Measurements from ENCODE around the gene ID1. TPM values are rescaled to one million over a fixed set of nuclear protein-coding genes. Genes with fewer than 3 reads are reported as not detected.

Gene ID1
- total and polyA plus RNA-seq, 2 of the 13 experiments (the other 11 are each of a cell fraction or from before 2014, with no cell fraction given): 320 to 419 TPM

DNA sequence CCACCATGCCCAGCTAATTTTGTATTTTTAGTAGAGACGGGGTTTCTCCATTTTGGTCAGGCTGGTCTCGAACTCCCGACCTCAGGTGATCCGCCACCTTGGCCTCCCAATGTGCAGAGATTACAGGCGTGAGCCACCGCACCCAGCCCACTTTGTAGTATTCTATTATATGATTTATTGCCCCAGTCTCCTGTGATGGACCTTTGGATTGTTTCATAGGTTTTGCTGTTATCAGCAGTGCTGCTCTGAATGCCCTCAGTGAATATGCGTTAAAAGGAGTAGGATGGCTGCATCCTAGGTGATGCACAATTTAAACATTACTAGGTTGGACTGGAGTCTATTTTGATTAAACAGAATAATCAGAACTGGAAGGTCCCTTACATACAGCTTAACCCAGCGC is 10.3 kb downstream of the ID1 start:
- Histone ChIP-seq H3K4me3 (replicated peaks in 1 of 3; ENCODE audit: insufficient read depth in 1 of 3, low read depth in 2 of 3, low read length in 3 of 3) (no peak overlapping the region), H3K4me2 (ENCODE audit: low read depth, low read length) (no peak overlapping the region), H3K36me3 (replicated peaks in 1 of 2; ENCODE audit: control insufficient read depth in 1 of 2, insufficient read depth in 2 of 2, low read length in 2 of 2) (no peaks in the 10 kb centered on the region), H3K9ac (ENCODE audit: insufficient read depth, low read depth, low read length) (no peak overlapping the region), H3K79me2 (ENCODE audit: insufficient read depth, low read length) (no peaks in the 10 kb centered on the region), H2AFZ (ENCODE audit: low read length) (no peak overlapping the region), H4K20me1 (ENCODE audit: insufficient read depth, low read length) (no peaks in the 10 kb centered on the region), H3K9me3 (ENCODE audit: low read length) (no peaks in the 10 kb centered on the region), H3K27me3 (ENCODE audit: control insufficient read depth in 1 of 2, insufficient read depth in 2 of 2, low read length in 2 of 2) (no peaks in the 10 kb centered on the region), H3K4me1 (ENCODE audit: insufficient read depth, low read length) (peaks cover 58% of the 10 kb centered on the region), H3K27ac (ENCODE audit: extremely low read length, insufficient read depth, low read length) (no peak overlapping the region)
- in situ Hi-C loops (cut with HindIII; ENCODE audit: extremely low pct_ligation_motif_present, low pct_unique_long_range_greater_than_20kb) (no loop called here), intact Hi-C loops (cut with micrococcal nuclease; ENCODE audit: unreplicated experiment) (loop anchor here (10.0 kb wide), 1 partner anchor 101 kb away; the partner anchor contains the start of gene HM13)
- BruUV-seq (replicated peaks): no TSS peak
- TF ChIP-seq ZNF782 (CRISPR knock-in tag; IDR thresholded peaks at IDR 0.05; ENCODE audit: borderline replicate concordance) (no peak), MAF1 (CRISPR knock-in tag; IDR thresholded peaks at IDR 0.05; ENCODE audit: borderline replicate concordance) (no peak)
- TF ChIP-seq, protein P1, sequence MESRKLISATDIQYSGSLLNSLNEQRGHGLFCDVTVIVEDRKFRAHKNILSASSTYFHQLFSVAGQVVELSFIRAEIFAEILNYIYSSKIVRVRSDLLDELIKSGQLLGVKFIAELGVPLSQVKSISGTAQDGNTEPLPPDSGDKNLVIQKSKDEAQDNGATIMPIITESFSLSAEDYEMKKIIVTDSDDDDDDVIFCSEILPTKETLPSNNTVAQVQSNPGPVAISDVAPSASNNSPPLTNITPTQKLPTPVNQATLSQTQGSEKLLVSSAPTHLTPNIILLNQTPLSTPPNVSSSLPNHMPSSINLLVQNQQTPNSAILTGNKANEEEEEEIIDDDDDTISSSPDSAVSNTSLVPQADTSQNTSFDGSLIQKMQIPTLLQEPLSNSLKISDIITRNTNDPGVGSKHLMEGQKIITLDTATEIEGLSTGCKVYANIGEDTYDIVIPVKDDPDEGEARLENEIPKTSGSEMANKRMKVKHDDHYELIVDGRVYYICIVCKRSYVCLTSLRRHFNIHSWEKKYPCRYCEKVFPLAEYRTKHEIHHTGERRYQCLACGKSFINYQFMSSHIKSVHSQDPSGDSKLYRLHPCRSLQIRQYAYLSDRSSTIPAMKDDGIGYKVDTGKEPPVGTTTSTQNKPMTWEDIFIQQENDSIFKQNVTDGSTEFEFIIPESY (CRISPR knock-in tag; IDR thresholded peaks at IDR 0.05): 0 out of 2 replicates have a peak, but pooled peaks have one; percentile 27
- no peak for ATAC-seq
- DNase-seq (ENCODE audit: low spot score): no peak
- no peak for FAIRE-seq
- 67% methylated on average over 8 of the region's 8 CpGs for WGBS (ENCODE audit: low lambda C conversion rate)
- ChIA-PET CTCF (ENCODE audit: low intra/inter-chr PET ratio, low total read pairs) (interaction anchor here (0.9 to 8.3 kb wide), 3 partner anchors 45 to 56 kb away, joined by 3 to 454 read pairs (median 335); no protein-coding TSS in a partner anchor), POLR2A (interaction anchor here (0.9 to 1.4 kb wide), 2 partner anchors 42 to 52 kb away, joined by 3 to 4 read pairs; no protein-coding TSS in a partner anchor)

DNA sequence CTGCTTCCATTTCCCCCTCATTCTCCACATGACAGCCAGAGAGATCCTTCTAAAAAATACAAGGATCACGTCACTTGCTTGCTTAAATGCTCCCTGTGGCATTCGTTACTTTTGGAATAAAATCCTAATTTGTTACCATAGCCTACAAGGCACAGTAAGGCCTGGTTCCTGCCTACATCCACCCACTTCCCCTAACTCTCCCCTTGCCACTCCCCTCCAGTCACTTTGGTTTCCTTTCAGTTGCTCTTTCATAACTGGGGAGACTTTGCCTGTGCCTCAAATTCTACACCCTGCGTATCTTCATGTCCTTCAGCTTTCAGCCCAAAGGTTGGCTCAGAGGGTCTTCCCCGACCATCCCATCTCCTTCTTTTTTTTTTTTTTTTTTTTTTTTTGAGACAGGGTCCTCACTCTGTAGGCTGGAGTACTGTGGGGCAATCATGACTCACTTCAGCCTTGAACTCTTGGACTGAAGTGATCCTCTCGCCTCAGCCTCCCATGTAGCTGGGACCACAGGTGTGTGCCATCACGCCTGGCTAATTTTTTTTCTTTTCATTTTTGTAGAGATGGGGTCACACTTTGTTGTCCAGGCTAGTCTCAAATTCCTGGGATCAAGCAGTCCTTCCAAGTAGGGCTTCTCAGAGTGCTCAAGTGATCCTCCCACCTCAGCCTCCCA is 12.5 kb downstream of the ID1 start:
- no TSS peak for BruUV-seq (replicated peaks)
- in situ Hi-C loops (cut with HindIII; ENCODE audit: extremely low pct_ligation_motif_present, low pct_unique_long_range_greater_than_20kb): no loop called here
- intact Hi-C loops (cut with micrococcal nuclease; ENCODE audit: unreplicated experiment): loop anchor here (10.0 kb wide), 1 partner anchor 103 kb away; the partner anchor contains the start of gene HM13
- Histone ChIP-seq H2AFZ (ENCODE audit: low read length) (no peak overlapping the region), H3K9me3 (ENCODE audit: low read length) (no peaks in the 10 kb centered on the region), H3K4me2 (ENCODE audit: low read depth, low read length) (no peak overlapping the region), H3K27ac (ENCODE audit: extremely low read length, insufficient read depth, low read length) (no peak overlapping the region), H3K36me3 (replicated peaks in 1 of 2; ENCODE audit: control insufficient read depth in 1 of 2, insufficient read depth in 2 of 2, low read length in 2 of 2) (no peaks in the 10 kb centered on the region), H3K79me2 (ENCODE audit: insufficient read depth, low read length) (no peaks in the 10 kb centered on the region), H3K4me1 (ENCODE audit: insufficient read depth, low read length) (peaks cover 57% of the 10 kb centered on the region), H3K27me3 (ENCODE audit: control insufficient read depth in 1 of 2, insufficient read depth in 2 of 2, low read length in 2 of 2) (no peaks in the 10 kb centered on the region), H4K20me1 (ENCODE audit: insufficient read depth, low read length) (no peaks in the 10 kb centered on the region), H3K9ac (ENCODE audit: insufficient read depth, low read depth, low read length) (no peak overlapping the region), H3K4me3 (replicated peaks in 1 of 3; ENCODE audit: insufficient read depth in 1 of 3, low read depth in 2 of 3, low read length in 3 of 3) (no peak overlapping the region)
- CTCF ChIA-PET (ENCODE audit: low intra/inter-chr PET ratio, low total read pairs): no interaction called here
- no peak for FAIRE-seq
- DNase-seq (ENCODE audit: low spot score): no peak
- WGBS (ENCODE audit: low lambda C conversion rate): 43% methylated on average over 6 of the region's 6 CpGs
- no peak for ATAC-seq
- POLR2A ChIA-PET: interaction anchor here (0.9 to 1.4 kb wide), 4 partner anchors 11 to 105 kb away, joined by 3 to 7 read pairs (median 4); partner anchors contain the start of gene BCL2L1
- TF ChIP-seq HNF4A (CRISPR knock-in tag; IDR thresholded peaks at IDR 0.05) (peak; percentile 42; the same call in 1 of the 2 replicates), ZNF121 (CRISPR knock-in tag; IDR thresholded peaks at IDR 0.05) (peak; percentile 19; the same call in 1 of the 2 replicates), ZMAT3 (CRISPR knock-in tag; conservative IDR thresholded peaks at IDR 0.05) (no peak), XRCC5 (optimal IDR thresholded peaks at IDR 0.05; ENCODE audit: low read length) (no peak), ZNF460 (CRISPR knock-in tag; IDR thresholded peaks at IDR 0.05; ENCODE audit: borderline replicate concordance) (peak; percentile 81; the same call in 1 of the 2 replicates)
- TF ChIP-seq, protein P2, sequence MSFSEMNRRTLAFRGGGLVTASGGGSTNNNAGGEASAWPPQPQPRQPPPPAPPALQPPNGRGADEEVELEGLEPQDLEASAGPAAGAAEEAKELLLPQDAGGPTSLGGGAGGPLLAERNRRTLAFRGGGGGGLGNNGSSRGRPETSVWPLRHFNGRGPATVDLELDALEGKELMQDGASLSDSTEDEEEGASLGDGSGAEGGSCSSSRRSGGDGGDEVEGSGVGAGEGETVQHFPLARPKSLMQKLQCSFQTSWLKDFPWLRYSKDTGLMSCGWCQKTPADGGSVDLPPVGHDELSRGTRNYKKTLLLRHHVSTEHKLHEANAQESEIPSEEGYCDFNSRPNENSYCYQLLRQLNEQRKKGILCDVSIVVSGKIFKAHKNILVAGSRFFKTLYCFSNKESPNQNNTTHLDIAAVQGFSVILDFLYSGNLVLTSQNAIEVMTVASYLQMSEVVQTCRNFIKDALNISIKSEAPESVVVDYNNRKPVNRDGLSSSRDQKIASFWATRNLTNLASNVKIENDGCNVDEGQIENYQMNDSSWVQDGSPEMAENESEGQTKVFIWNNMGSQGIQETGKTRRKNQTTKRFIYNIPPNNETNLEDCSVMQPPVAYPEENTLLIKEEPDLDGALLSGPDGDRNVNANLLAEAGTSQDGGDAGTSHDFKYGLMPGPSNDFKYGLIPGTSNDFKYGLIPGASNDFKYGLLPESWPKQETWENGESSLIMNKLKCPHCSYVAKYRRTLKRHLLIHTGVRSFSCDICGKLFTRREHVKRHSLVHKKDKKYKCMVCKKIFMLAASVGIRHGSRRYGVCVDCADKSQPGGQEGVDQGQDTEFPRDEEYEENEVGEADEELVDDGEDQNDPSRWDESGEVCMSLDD (CRISPR knock-in tag; IDR thresholded peaks at IDR 0.05; ENCODE audit: borderline replicate concordance): no peak
- TF ChIP-seq, protein P3, sequence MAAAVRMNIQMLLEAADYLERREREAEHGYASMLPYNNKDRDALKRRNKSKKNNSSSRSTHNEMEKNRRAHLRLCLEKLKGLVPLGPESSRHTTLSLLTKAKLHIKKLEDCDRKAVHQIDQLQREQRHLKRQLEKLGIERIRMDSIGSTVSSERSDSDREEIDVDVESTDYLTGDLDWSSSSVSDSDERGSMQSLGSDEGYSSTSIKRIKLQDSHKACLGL (CRISPR knock-in tag; IDR thresholded peaks at IDR 0.05): no peak

Data from HepG2 (cell line).